Natural killer cell treated with Interleukin-12 subunit alpha and Interleukin-12 subunit beta and Interleukin-15 and Interleukin-18, amount 100 ng/mL, for 72 hours (primary cell): ENCODE results near the gene DEFB132. TPM values are rescaled to one million over a fixed set of nuclear protein-coding genes. Genes with fewer than 3 reads are reported as not detected.

ENCODE experiments used
- total RNA-seq, 2 donors: library from RNA; stranded (reverse); gene quantifications; one replicate each; pipeline ENCODE4 v1.2.3, GENCODE V29; 2022

Gene DEFB132
- total RNA-seq, 2 donors from 2014 or later = not detected

Other genes starting within 250 kb of the DEFB132 start
- gene DEFB125, start 170.1 kb upstream of the DEFB132 start, total RNA-seq = not detected
- not detected for gene DEFB126, start 115.1 kb upstream of the DEFB132 start, total RNA-seq
- gene DEFB127, start 100.3 kb upstream of the DEFB132 start, total RNA-seq = not detected
- gene DEFB128, start 68.0 kb upstream of the DEFB132 start, total RNA-seq = not detected
- not detected for gene DEFB129, start 30.5 kb upstream of the DEFB132 start, total RNA-seq
- gene C20orf96, start 33.0 kb downstream of the DEFB132 start, total RNA-seq = 1 to 10 TPM; 2.0 to 6.2 TPM
- 10 to 100 TPM; 18.7 to 20.6 TPM for gene ZCCHC3, start 39.8 kb downstream of the DEFB132 start, total RNA-seq
- 1 to 10 TPM in 1 of 2 donors, under 1 TPM in 1; 0.36 to 1.5 TPM for gene SOX12, start 67.8 kb downstream of the DEFB132 start, total RNA-seq
- 1 to 10 TPM; 3.6 to 5.5 TPM for gene NRSN2, start 89.4 kb downstream of the DEFB132 start, total RNA-seq
- gene TRIB3, start 123.0 kb downstream of the DEFB132 start, total RNA-seq = 10 to 100 TPM; 18.0 to 21.6 TPM
- 100 to 1,000 TPM; 157 to 159 TPM for gene RBCK1, start 150.6 kb downstream of the DEFB132 start, total RNA-seq
- 10 to 100 TPM; 46.4 to 56.8 TPM for gene TBC1D20, start 204.8 kb downstream of the DEFB132 start, total RNA-seq